GM21723 (cell line): Measurements from ENCODE around the gene TOM1L2.

Source experiments
- ATAC-seq: cut with Tn5 transposase; IDR thresholded peaks from one replicate; pipeline ENCODE4 v1.9.1; 2021; ENCODE audit warnings: mild to moderate bottlenecking, moderate library complexity; ENCODE audit not compliant: unreplicated experiment

TOM1L2 gene

GRCh38 chr17:17972126-17972951 is at the start of gene TOM1L2, which contains the start of gene DRC3:
Gene TOM1L2, minus strand, starts transcription at chr17:17972400. Its CDS starts 87 bp downstream, at chr17:17972313.
Gene DRC3, plus strand, starts transcription at chr17:17972862. Its CDS starts 4,737 bp downstream, at chr17:17977599.
- peak; percentile 95 for ATAC-seq

- no peak for ATAC-seq
Observed at GRCh38 chr17:18021372-18021771, 49.2 kb upstream of the TOM1L2 start.

DNA sequence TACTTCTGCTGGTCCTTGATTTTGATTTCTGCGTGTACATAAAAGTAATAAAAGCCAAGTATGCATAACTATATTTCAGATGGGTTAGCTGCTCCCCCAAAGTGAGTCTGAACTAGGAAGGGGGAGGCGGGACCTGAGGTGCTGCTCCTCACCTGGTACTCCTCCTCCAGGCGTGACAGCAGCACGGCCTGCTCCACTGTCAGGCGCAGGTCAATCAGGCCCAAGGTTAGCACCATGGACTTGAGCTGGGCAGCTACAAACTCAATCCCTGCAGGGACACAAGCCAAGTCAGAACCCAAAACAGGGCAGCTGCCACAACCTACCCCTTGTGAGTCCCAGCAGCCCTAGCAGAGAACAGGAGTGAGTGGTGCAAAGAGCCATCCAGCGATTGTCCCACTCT is 48.8 kb upstream of the TOM1L2 start:
- no peak for ATAC-seq

GRCh38 chr17:18019838-18020154 is 47.6 kb upstream of the TOM1L2 start:
- ATAC-seq: no peak

- no peak for ATAC-seq
Observed at GRCh38 chr17:18018411-18018921, 46.3 kb upstream of the TOM1L2 start.

DNA sequence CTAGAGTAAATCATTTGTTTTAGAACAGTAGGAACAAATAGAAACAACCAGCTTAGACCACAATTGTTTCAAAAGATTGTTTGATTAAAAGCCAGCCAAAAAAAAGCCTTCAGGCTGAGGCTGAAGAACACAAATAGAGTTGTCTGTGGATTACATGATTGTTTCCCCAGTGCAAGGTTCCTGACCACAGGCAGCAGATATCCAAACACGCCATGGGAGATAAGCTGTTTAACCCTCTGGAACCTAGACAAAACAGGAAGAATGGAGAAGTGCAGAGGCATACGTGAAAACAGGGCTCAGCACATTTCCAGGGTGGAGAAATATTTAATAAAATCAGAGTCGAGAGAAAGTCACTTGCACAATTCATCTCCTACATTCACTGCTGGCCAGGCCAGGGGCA is 45.8 kb upstream of the TOM1L2 start:
- no peak for ATAC-seq

GRCh38 chr17:18016426-18016825 is 44.2 kb upstream of the TOM1L2 start:
- no peak for ATAC-seq

DNA sequence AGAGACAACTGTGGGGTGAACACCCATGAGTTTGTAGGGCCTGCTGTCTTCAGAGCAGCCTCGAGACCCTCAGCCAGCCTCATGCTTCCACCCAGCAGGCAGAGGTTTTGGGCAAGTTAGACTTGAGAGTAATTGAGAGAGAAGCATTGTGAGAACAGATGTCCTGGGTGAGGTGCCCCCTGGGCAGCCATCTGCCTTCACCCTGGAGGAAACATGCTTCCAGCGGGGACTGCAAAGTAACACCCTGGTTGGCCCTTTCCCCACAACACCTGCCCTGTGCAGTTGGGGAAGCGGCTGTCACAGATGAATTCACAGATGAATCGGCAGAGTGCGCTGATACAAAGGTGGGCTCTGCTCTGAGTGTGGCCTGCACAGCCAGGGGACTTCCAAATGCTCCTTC is 43.4 kb upstream of the TOM1L2 start:
- no peak for ATAC-seq

- no peak for ATAC-seq
Observed at GRCh38 chr17:18014006-18014405, 41.8 kb upstream of the TOM1L2 start.

- no peak for ATAC-seq
Observed at GRCh38 chr17:18011286-18011685, 39.1 kb upstream of the TOM1L2 start.

GRCh38 chr17:18009609-18010420 is 37.6 kb upstream of the TOM1L2 start:
- ATAC-seq: no peak

DNA sequence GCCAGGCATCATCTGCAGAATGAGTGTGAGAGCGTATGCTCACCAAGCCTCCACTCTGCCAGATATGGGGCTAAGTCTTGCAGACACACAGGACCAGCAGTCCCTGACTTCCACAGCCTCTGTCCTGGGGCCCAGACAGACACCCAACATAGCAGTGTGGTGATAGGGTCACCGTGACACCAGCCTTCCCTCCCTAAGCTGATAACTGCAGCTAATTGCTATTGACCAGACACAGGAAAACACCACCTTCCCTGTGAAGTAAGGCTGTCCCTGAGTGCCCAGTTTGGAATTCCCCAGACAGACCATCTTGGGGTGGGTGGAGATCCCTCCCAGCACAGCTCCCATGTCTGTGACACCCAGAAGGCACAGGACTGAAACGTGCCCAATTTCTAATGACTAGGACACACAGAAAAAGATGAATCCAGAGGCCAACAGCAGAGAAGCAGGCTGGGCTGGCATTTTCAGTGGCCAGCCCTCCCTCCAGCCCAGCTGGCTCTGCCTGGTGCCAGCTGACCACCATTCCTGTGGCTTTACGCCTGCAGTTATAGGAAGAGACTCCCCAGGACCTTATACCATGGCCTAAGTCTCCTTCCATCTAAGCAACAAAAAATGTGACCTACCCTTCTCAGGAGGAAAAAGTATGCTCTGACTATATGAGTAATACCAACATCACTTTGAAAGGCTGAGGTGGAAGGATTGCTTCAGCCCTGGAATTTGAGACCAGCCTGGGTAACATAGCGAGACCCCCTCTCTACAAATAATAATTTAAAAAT is 36.5 kb upstream of the TOM1L2 start:
- no peak for ATAC-seq

DNA sequence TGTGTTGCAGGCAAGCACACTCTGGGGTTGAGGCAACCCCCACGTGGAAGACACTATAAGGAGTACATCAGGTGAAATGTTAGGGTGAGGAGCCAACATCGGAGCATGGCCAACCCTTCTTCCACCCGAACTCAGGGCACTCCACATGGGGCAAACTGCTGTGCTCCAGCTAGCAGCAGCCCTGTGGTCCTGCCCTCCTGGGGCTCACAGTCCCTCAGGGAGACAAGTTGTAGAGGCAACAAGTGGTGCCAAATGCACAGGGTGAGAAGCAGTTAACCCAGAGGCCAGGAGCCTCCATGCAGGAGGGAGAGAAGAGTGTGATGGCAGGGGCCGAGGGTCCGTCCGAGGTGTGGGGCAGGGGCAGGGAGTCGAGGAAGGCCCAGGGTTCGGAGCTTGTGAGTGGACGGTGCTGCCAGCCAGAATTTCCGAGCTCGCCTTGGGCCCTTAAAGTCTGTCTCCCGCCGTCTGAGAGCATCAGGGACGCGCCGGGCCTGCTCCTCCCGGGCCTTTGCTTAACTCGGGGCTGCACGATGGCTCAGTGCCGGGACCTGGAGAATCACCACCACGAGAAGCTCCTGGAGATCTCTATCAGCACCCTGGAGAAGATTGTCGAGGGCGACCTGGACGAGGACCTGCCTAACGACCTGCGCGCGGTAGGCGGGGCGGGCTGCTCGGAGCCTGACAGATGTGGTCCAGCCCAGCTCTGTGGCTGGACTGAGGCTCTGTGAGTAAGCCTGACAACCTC is 34.5 kb upstream of the TOM1L2 start:
- no peak for ATAC-seq

DNA sequence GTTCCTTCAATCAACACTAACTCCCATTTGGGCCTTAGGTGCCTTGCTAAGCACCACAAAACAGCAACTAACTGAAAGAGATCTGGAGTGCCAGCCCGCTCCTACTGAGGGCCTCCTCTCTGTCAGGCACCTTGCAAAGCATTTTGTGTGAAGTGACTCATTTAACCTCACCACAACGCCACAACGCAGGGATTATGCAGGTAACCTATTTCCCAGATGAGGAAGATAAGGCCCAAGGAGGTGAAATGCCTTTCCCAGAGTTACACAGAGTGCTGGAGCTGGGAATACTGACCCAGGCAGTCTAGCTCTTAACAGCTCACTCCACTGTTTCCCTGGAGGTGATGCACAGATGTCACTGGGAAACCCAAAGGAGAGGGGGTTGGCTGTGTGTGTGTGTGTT is 33.3 kb upstream of the TOM1L2 start:
- no peak for ATAC-seq

DNA sequence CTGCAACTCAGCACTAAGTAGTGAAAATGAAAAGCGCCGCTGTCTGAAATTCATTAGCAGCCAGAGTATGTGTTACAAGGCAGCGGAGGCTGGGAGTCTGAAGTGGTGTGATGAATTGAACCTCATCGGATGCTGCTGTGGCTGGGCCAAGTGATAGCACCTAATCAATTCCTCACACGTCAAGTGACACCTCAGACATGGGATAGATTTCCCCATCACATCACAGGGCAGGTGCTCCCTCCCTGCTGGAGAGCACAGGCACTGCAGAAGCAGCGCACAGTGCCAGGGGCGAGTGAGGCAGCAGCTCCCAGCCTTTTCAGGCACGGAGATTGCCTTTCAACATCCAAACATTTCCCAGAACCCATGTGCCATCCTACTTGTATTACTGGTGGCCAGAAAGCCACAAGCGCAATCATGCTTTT is 32.7 kb upstream of the TOM1L2 start:
- ATAC-seq: no peak

DNA sequence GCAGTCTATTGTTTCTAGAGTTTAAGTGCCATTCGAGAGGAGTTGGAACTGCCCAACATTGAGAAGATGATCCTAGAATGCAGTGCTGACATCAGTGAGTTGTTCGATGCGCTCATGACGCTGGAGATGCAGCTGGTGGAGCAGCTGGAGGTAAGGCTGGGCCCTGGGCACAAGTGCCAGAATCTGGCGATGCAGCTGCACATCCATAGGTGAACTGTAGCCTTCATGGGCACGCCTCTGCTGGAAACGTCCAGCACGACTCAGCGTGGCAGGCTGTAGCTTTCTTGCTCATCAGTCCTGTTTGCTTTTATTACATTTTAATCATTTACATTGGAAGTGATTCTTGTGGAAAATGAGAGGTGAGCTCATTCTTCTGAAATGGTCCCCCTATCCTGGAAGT is 32.1 kb upstream of the TOM1L2 start:
- ATAC-seq: no peak

DNA sequence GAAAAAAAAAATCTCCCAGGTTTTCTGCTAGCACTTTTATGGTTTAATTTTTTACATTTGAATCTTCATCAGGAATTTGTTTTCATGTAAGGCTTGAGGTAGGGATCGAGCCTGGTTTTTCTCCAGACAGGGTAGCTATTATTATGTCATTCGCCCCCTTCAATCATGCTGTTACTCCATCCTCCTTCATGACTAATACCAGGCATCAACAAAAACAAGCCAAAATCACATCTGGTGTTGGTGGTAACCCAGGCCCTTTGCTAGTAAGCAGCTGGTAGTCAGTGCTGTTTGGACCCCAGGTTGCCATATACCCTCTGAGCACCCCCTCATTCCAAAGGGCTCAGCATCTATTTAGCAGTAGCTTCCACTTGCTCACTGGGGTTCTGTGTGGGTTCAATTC is 30.0 kb upstream of the TOM1L2 start:
- no peak for ATAC-seq

DNA sequence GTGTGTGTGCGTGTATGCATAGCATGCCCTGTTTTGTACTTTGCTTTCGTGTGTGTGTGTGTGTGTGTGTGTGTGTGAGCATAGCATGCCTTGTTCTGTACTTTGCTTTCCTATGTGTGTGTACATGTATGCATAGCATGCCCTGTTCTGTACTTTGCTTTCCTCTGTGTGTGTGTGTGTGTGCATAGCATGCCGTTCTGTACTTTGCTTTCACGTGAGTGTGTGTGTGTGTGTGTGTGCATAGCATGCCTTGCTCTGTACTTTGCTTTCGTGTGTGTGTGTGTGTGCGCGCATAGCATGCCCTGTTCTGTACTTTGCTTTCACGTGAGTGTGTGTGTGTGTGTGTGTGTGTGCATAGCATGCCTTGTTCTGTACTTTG is 27.8 kb upstream of the TOM1L2 start:
- ATAC-seq: no peak

DNA sequence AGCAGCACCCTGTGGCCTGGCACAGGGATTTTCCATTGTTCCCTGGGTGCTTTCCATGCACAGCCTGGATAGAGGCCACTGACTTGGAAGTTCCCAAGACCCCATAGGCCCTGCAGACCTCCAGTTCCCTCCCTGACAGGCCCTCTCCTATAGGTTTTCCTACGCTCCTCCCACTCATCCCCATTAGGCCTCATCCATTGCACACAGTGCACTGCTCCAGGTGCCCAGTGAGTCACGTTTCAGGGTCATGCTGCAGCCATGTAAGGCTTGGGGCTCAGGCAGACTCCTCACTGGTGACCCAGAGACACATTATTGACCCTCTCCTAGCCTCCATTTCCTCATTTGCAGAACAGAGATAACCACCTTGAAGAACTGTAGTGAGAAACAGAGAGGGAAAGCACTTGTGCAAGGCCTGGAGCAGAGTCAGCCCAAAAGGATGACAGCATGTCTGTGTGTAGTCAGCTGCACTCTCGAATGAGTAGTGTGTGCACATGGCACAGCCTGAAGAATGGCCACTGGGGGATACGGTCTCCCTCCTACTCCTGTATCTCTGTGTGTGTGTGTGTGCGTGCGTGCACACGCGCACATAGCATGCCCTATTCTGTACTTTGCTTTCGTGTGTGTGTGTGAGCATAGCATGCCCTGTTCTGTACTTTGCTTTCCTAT is 27.3 kb upstream of the TOM1L2 start:
- ATAC-seq: no peak

DNA sequence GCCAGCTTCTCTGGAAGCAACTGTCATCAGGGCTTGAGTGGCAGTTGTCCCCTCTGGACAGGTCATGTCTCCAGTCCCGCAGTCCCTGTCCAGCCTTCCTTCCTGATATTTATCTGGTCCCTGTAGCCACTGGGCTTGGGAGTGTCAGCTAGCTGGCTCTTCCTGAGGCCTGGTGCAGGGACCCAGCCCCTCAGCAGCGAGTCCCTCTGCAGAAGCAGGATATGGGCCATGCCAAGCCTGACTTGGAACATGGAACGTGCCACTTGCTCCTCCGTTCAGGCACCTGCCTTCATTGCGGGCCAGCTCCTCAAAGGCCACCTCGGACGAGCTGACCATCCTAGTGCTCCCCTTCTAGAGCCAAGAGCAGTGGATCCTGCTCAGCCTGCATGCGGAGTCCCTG is 26.7 kb upstream of the TOM1L2 start:
- ATAC-seq: no peak
